Glutamatergic neuron (in vitro differentiated cells): ENCODE data around the gene CYP27C1. TPM values are rescaled to one million over a fixed set of nuclear protein-coding genes. Genes with fewer than 3 reads are reported as not detected.
"Not testable (repeated sequence)": the region's sequence is repeated elsewhere in the genome, so short reads cannot be mapped to it uniquely, and the experiment has no call there.

ENCODE experiments used
- DNase-seq: peaks from one replicate; pipeline ENCODE4 v3.0.0; 2022
- H3K27ac Mint-ChIP-seq: one replicate; pipeline ENCODE4 v1.8.0; 2020; ENCODE audit warnings: mild to moderate bottlenecking, mixed read lengths, inconsistent platforms; ENCODE audit not compliant: unreplicated experiment
- H3K27me3 Mint-ChIP-seq: one replicate; pipeline ENCODE4 v1.8.0; 2020; ENCODE audit warnings: mild to moderate bottlenecking, moderate library complexity, mixed read lengths, inconsistent platforms; ENCODE audit not compliant: unreplicated experiment
- H3K36me3 Mint-ChIP-seq: one replicate; pipeline ENCODE4 v1.8.0; 2020; ENCODE audit warnings: mild to moderate bottlenecking, mixed read lengths, inconsistent platforms; ENCODE audit not compliant: unreplicated experiment
- H3K4me1 Mint-ChIP-seq: one replicate; pipeline ENCODE4 v1.8.0; 2020; ENCODE audit warnings: mild to moderate bottlenecking, low read depth, mixed read lengths, inconsistent platforms; ENCODE audit not compliant: unreplicated experiment
- H3K4me3 Mint-ChIP-seq: one replicate; pipeline ENCODE4 v1.8.0; 2020; ENCODE audit warnings: mild to moderate bottlenecking, mixed read lengths, inconsistent platforms; ENCODE audit not compliant: unreplicated experiment
- H3K9me3 Mint-ChIP-seq: one replicate; pipeline ENCODE4 v1.8.0; 2020; ENCODE audit warnings: mild to moderate bottlenecking, moderate library complexity, mixed read lengths, inconsistent platforms; ENCODE audit not compliant: unreplicated experiment
- CTCF ChIP-seq: fragments of 200-600 bp; sonication (generic); IDR thresholded peaks from one replicate; pipeline ENCODE4 v1.5.0; 2021; ENCODE audit not compliant: partially characterized antibody, unreplicated experiment
- total RNA-seq: library from RNA; stranded (reverse); fragmentation: NEBNext Ultra II Directional; extraction: Animal tissue kit (Norgen Biotek cat#: 25700); gene quantifications from one replicate; pipeline ENCODE4 v1.2.1, GENCODE V29; 2021; ENCODE audit not compliant: unreplicated experiment

CYP27C1 gene
- total RNA-seq, 1 donor from 2014 or later: 4.3 TPM

GRCh38 chr2:127256381-127256780, 36.3 kb upstream of the CYP27C1 start:
- TF ChIP-seq CTCF: no peak
- H3K36me3 Mint-ChIP-seq: peaks cover 15% of the 10 kb centered on the region
- no peaks in the 10 kb centered on the region for H3K9me3 Mint-ChIP-seq
- H3K4me1 Mint-ChIP-seq: no peaks in the 10 kb centered on the region
- H3K4me3 Mint-ChIP-seq: no peak overlapping the region
- no peak for DNase-seq
- H3K27me3 Mint-ChIP-seq: peaks cover 3% of the 10 kb centered on the region
- H3K27ac Mint-ChIP-seq: no peak overlapping the region

GRCh38 chr2:127255721-127256120, 35.6 kb upstream of the CYP27C1 start:
- DNase-seq: no peak
- no peaks in the 10 kb centered on the region for H3K9me3 Mint-ChIP-seq
- H3K27ac Mint-ChIP-seq: no peak overlapping the region
- H3K36me3 Mint-ChIP-seq: peaks cover 15% of the 10 kb centered on the region
- no peaks in the 10 kb centered on the region for H3K4me1 Mint-ChIP-seq
- peaks cover 3% of the 10 kb centered on the region for H3K27me3 Mint-ChIP-seq
- TF ChIP-seq CTCF: no peak
- no peak overlapping the region for H3K4me3 Mint-ChIP-seq

GRCh38 chr2:127255146-127255545, 35.0 kb upstream of the CYP27C1 start:
- no peak for TF ChIP-seq CTCF
- no peak for DNase-seq
- no peak overlapping the region for H3K27ac Mint-ChIP-seq
- H3K9me3 Mint-ChIP-seq: no peaks in the 10 kb centered on the region
- H3K27me3 Mint-ChIP-seq: peaks cover 3% of the 10 kb centered on the region
- peaks cover 15% of the 10 kb centered on the region for H3K36me3 Mint-ChIP-seq
- no peaks in the 10 kb centered on the region for H3K4me1 Mint-ChIP-seq
- H3K4me3 Mint-ChIP-seq: no peak overlapping the region

- no peak overlapping the region for H3K27ac Mint-ChIP-seq
- no peak for TF ChIP-seq CTCF
- H3K36me3 Mint-ChIP-seq: peaks cover 13% of the 10 kb centered on the region
- no peaks in the 10 kb centered on the region for H3K9me3 Mint-ChIP-seq
- H3K4me3 Mint-ChIP-seq: no peak overlapping the region
- H3K27me3 Mint-ChIP-seq: peaks cover 2% of the 10 kb centered on the region
- H3K4me1 Mint-ChIP-seq: no peaks in the 10 kb centered on the region
- no peak for DNase-seq
These were observed 34.4 kb upstream of the CYP27C1 start for GRCh38 chr2:127254386-127254981.

- H3K4me1 Mint-ChIP-seq, H3K27me3 Mint-ChIP-seq, H3K4me3 Mint-ChIP-seq, H3K9me3 Mint-ChIP-seq, DNase-seq, H3K27ac Mint-ChIP-seq: not testable (repeated sequence)
- peaks cover 11% of the 10 kb centered on the region for H3K36me3 Mint-ChIP-seq
These were observed 21.1 kb upstream of the CYP27C1 start for GRCh38 chr2:127241184-127241583.
